Peyer's patch (tissue), 4 donors: ENCODE results near the gene IMMP2L. TPM values are rescaled to one million over a fixed set of nuclear protein-coding genes. Genes with fewer than 3 reads are reported as not detected.
"Not testable (repeated sequence)": the region's sequence is repeated elsewhere in the genome, so short reads cannot be mapped to it uniquely, and the experiment has no call there.

Experiments
- DNase-seq, 3 donors: peaks; one replicate each; pipeline ENCODE4 v3.0.0-alpha.2; 2017 to 2019
- H3K27ac ChIP-seq, 4 donors: fragments of 200-600 bp; sonication (generic); one replicate each; pipeline ENCODE4 v1.5.1; 2016 to 2019
- H3K27me3 ChIP-seq, 2 donors: fragments of 200-600 bp; sonication (generic); one replicate each; pipeline ENCODE4 v1.5.1; 2019
- H3K36me3 ChIP-seq, 3 donors: fragments of 200-600 bp; sonication (generic); one replicate each; pipeline ENCODE4 v1.5.1; 2016 to 2019
- H3K4me1 ChIP-seq, 4 donors: fragments of 200-600 bp; sonication (generic); one replicate each; pipeline ENCODE4 v1.5.1; 2016 to 2019
- H3K4me3 ChIP-seq, 4 donors: fragments of 200-600 bp; sonication (generic); 1 replicate in 3 of 4; 2 replicates in 1 of 4; pipeline ENCODE4 v1.5.1; 2016 to 2019; ENCODE audit warnings: mild to moderate bottlenecking in 1 of 4
- H3K9me3 ChIP-seq, 4 donors: fragments of 200-600 bp; sonication (generic); one replicate each; pipeline ENCODE4 v1.5.1; 2016 to 2019; ENCODE audit warnings: mild to moderate bottlenecking in 1 of 4
- POLR2A ChIP-seq, 2 donors: fragments of 450-650 bp; IDR thresholded peaks; one replicate each; pipeline ENCODE4 v1.5.1; 2017; ENCODE audit warnings: antibody characterized with exemption in 2 of 2, mild to moderate bottlenecking in 2 of 2, moderate library complexity in 2 of 2
- total RNA-seq, 4 donors: library from RNA; depleted of rRNA; stranded (reverse); fragments of >200 nt; gene quantifications; one replicate each; pipeline ENCODE4 v1.1.0, GENCODE V29; 2016
- TF ChIP-seq, protein P1 (sequence below), 6 experiments: fragments of 450-650 bp in 4 of 6; fragments of 200-600 bp in 2 of 6; sonication (generic) in 1 of 6; IDR thresholded peaks; one replicate each; pipeline ENCODE4 v1.5.1; 2017 to 2019; ENCODE audit warnings: antibody characterized with exemption in 6 of 6, mild to moderate bottlenecking in 3 of 6, moderate library complexity in 1 of 6

Gene IMMP2L
- total RNA-seq, 4 donors from 2014 or later: 5.1 to 16.5 (median 10.9) TPM

DNA sequence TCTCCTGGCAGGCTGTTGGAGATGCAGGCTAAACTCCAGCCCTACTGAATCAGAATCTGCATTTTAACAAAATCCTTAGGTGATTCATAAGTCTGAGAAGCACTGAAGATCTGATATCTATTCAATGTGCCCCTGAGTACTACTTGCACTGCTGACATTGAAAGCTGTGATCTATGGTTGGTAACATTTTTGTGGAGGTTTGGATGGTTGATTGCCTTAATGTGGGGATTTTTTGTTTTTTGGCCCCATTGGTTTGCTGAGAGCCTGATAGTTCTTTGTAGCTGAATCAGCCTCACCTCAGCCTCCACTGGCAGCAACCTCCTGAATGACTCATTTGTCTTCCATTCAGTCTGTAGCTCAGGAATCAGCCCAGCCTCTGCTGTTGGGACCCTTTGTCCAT, 486.1 kb downstream of the IMMP2L start:
- no peaks in the 10 kb centered on the region for H3K27me3 ChIP-seq
- H3K4me3 ChIP-seq: no peak overlapping the region
- no peak for TF ChIP-seq POLR2A (IDR thresholded peaks at IDR 0.05)
- TF ChIP-seq, protein P1, sequence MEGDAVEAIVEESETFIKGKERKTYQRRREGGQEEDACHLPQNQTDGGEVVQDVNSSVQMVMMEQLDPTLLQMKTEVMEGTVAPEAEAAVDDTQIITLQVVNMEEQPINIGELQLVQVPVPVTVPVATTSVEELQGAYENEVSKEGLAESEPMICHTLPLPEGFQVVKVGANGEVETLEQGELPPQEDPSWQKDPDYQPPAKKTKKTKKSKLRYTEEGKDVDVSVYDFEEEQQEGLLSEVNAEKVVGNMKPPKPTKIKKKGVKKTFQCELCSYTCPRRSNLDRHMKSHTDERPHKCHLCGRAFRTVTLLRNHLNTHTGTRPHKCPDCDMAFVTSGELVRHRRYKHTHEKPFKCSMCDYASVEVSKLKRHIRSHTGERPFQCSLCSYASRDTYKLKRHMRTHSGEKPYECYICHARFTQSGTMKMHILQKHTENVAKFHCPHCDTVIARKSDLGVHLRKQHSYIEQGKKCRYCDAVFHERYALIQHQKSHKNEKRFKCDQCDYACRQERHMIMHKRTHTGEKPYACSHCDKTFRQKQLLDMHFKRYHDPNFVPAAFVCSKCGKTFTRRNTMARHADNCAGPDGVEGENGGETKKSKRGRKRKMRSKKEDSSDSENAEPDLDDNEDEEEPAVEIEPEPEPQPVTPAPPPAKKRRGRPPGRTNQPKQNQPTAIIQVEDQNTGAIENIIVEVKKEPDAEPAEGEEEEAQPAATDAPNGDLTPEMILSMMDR (IDR thresholded peaks at IDR 0.05): no peak
- H3K9me3 ChIP-seq: no peaks in the 10 kb centered on the region
- H3K36me3 ChIP-seq: no peaks in the 10 kb centered on the region
- DNase-seq: no peak
- no peaks in the 10 kb centered on the region for H3K4me1 ChIP-seq
- no peak overlapping the region for H3K27ac ChIP-seq

DNA sequence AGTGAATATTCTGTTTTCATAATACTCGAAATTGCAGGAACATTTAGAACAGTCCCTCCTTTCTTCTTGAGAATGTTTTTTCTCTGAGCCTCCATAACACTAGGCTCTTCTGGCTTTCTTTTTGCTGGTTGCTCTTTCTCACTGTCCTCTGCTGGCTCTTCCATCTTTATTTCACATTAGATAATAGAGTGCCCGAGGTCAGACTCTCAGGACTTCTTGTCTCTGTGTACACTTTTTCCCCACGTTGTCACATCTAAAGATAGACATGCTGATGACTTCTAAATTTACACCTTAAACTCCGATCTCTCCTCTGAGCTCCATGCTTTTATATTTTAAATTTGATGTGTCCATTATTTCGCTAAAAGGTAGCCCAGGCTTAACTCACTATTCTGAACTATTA, 486.8 kb downstream of the IMMP2L start:
- Histone ChIP-seq H3K27ac (no peak overlapping the region), H3K36me3 (no peaks in the 10 kb centered on the region), H3K4me3 (no peak overlapping the region), H3K27me3 (no peaks in the 10 kb centered on the region), H3K4me1 (no peaks in the 10 kb centered on the region), H3K9me3 (no peaks in the 10 kb centered on the region)
- TF ChIP-seq POLR2A (IDR thresholded peaks at IDR 0.05): no peak
- TF ChIP-seq, protein P1 (IDR thresholded peaks at IDR 0.05): no peak
- no peak for DNase-seq

DNA sequence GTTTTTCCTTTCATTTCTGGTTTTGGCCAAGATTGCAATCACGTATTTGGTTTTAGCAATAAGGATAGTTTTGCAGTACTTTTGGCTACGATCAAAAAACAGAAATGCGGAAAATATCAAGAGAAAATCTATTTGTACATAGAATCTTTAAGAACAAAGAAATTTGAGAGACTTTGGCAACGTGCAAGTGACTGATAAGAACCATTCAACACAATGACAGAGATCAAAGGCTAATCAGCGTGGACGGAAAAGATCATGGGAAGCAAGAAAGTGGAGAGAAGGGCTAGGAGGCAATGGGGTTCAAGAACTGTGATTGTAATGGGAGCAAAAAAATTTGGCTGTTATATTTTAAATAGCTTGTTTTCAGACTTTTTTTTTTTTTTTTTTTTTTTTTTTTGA, 487.5 kb downstream of the IMMP2L start:
- Histone ChIP-seq H3K4me3 (no peak overlapping the region), H3K27me3 (no peaks in the 10 kb centered on the region), H3K27ac (no peak overlapping the region), H3K9me3 (no peaks in the 10 kb centered on the region), H3K4me1 (no peaks in the 10 kb centered on the region), H3K36me3 (no peaks in the 10 kb centered on the region)
- no peak for DNase-seq
- TF ChIP-seq, protein P1 (IDR thresholded peaks at IDR 0.05): no peak
- no peak for TF ChIP-seq POLR2A (IDR thresholded peaks at IDR 0.05)

DNA sequence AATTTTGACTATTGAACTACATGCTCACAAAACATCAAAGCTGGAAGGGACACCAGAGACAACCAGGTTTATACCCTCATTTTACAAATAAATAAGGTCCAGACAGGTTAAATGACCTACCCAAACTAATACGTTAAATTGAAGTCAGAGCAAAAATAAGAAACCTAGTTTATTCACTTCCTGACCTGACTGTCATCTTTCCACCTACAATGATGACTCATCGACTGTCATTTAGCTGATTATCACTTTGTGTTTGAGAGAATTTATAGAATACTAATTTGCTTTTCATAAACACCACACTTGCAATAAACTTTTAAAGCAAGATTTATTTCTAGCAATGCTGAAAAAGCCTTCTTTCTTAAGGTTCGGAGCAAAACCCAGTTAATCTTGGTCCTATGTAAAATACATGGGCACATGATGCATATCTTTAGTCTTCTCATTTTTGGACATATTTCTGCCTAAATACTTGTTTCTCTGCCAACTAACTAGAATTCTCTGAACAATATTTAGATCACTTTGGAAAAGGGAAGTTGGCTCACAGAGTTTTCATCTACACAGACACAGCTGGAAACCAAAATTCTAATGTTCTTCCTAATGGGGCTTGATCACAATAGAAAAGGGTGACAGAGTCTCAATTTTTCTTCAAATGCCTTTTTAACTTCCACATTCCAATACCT, 488.1 kb downstream of the IMMP2L start:
- TF ChIP-seq POLR2A (IDR thresholded peaks at IDR 0.05): no peak
- TF ChIP-seq, protein P1 (IDR thresholded peaks at IDR 0.05): no peak
- Histone ChIP-seq H3K27ac (no peak overlapping the region), H3K4me3 (no peak overlapping the region), H3K4me1 (no peaks in the 10 kb centered on the region), H3K9me3 (no peaks in the 10 kb centered on the region), H3K36me3 (no peaks in the 10 kb centered on the region), H3K27me3 (no peaks in the 10 kb centered on the region)
- DNase-seq: no peak

DNA sequence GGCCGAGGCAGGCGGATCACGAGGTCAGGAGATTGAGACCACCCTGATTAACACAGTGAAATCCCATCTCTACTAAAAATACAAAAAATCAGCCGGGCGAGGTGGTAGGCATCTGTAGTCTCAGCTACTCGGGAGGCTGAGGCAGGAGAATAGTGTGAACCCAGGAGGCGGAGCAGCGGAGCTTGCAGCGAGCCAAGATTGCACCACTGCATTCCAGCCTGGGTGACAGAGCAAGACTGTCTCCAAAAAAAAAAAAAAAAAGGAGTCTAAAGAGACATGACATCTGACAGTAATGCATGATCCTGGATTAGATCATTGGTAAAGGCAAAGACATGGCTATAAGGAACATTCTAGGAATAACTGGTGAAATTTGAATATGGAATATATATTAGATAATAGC, 489.6 kb downstream of the IMMP2L start:
- H3K9me3 ChIP-seq, H3K36me3 ChIP-seq, H3K4me3 ChIP-seq, H3K4me1 ChIP-seq, DNase-seq, H3K27ac ChIP-seq, H3K27me3 ChIP-seq: not testable (repeated sequence)

DNA sequence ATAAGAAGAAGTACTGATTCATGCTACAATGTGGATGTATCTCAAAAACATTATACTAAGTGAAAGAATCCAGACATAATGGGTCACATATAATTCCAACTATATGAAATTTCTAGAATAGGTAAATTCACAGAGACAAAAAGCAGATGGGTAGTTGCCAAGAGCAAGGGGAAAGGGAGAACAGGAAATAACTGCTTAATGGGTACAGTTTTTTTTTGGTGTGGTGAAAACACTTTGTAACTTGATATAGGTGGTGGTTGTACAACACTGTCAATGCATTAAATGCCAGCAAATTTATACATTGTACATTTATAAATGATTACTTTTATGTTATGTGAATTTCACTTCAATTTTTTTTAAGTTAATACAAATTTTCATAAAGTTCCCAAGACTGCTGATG, 490.7 kb downstream of the IMMP2L start:
- no peaks in the 10 kb centered on the region for H3K4me1 ChIP-seq
- TF ChIP-seq, protein P1 (IDR thresholded peaks at IDR 0.05): no peak
- no peak for TF ChIP-seq POLR2A (IDR thresholded peaks at IDR 0.05)
- H3K4me3 ChIP-seq: no peak overlapping the region
- H3K9me3 ChIP-seq: no peaks in the 10 kb centered on the region
- DNase-seq: no peak
- H3K27me3 ChIP-seq: no peaks in the 10 kb centered on the region
- H3K27ac ChIP-seq: no peak overlapping the region
- no peaks in the 10 kb centered on the region for H3K36me3 ChIP-seq
